ENCODE results near the gene DPF1.

The DPF1 gene

DNA sequence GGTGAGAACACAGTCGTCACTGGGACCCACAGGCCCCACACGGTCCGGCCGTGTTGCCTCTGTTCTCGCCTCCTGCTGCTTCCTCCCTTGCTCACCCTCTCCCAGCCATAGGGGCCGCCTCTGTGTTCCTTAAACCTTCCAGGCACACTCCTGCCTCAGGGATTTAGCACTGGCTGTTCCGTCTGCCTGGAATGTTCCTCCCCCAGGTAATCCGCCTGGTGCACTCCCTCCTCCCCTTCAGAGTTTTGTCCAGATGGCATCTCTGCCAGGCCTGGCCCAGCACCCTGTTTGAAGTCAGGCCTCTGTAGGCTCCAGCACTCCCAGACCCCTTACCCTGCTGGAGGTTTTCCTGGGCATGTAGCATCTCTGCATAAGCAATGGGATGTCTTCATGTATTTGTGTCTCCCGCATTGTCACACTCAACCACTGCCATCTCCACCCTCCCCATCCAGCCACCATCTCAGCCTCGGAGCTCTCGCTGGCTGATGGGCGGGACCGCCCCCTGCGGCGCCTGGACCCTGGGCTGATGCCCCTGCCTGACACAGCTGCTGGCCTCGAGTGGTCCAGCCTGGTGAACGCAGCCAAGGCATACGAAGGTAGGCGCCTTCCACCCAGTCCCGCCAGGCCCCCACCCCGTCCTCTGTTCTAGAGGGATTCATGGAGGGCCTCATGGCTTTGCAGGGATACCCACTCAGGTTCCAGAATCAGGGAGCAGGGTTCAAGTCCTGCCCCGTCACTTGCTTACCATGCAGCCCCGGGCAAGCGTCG lies 25.9 kb downstream of the DPF1 start:
- H3K4me3 Mint-ChIP-seq, result no peak overlapping the region
- H3K4me1 Mint-ChIP-seq, result no peaks in the 10 kb centered on the region
- H3K36me3 Mint-ChIP-seq, result peaks cover 18% of the 10 kb centered on the region
- no peaks in the 10 kb centered on the region for H3K9me3 Mint-ChIP-seq
- no peaks in the 10 kb centered on the region for H3K27me3 Mint-ChIP-seq
- H3K27ac Mint-ChIP-seq, result no peak overlapping the region

DNA sequence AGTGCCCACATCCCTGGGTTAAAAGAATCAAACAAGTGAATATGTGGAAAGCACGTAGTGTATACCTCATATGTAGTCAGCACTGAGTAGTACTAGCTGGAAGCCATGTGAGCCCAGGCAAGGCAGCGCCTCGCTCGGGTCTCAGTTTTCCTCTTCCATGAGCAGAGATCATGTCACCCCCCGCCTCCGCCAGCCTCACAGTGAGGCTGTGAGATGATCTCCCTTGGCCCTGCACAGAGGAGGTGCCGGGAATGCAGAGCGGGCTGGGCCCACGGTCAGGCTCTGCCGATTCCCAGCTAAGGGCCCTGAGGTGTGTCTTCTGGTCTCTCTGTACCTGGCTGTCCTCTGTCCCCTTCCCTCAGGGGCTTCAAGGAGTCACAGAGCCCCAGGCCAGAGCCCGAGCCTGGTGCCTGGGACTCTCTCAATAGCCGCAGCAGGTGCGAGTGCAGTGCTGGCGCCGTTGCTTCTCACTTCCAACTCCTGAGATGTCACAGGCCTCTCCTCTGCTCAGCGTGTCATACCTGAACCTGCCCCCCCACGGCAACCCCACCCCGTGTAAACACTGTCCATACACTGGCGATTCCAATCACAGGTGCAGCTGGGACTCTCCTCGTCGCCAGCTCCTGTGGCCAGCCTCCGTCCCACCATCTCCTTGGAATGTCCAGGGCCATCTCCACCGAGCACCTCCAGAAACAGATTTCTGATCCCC lies 26.9 kb downstream of the DPF1 start:
- Mint-ChIP-seq H3K27me3 (no peaks in the 10 kb centered on the region), H3K9me3 (no peaks in the 10 kb centered on the region), H3K4me3 (no peak overlapping the region), H3K27ac (no peak overlapping the region), H3K36me3 (peaks cover 14% of the 10 kb centered on the region), H3K4me1 (no peaks in the 10 kb centered on the region)

DNA sequence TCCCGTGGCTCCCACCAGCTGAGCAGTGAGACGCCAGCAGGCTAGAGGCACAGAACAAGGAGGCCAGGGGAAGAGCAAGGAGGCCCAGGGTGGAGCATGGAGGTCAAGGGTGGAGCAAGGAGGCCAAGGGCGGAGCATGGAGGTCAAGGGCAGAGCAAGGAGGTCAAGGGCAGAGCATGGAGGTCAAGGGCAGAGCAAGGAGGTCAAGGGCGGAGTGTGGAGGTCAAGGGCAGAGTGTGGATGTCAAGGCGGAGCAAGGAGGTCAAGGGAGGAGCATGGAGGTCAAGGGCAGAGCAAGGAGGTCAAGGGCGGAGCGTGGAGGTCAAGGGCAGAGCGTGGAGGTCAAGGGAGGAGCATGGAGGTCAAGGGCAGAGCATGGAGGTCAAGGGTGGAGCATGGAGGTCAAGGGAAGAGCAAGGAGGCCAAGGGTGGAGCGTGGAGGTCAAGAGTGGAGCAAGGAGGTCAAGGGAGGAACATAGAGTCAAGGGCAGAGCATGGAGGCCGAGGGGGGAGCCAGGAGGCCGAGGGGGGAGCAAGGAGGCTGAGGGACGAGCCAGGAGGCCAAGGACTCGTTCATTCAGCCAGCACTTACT lies 27.7 kb downstream of the DPF1 start:
- H3K27ac Mint-ChIP-seq, result no peak overlapping the region
- no peaks in the 10 kb centered on the region for H3K27me3 Mint-ChIP-seq
- peaks cover 11% of the 10 kb centered on the region for H3K36me3 Mint-ChIP-seq
- H3K4me1 Mint-ChIP-seq, result no peaks in the 10 kb centered on the region
- no peaks in the 10 kb centered on the region for H3K9me3 Mint-ChIP-seq
- no peak overlapping the region for H3K4me3 Mint-ChIP-seq

DNA sequence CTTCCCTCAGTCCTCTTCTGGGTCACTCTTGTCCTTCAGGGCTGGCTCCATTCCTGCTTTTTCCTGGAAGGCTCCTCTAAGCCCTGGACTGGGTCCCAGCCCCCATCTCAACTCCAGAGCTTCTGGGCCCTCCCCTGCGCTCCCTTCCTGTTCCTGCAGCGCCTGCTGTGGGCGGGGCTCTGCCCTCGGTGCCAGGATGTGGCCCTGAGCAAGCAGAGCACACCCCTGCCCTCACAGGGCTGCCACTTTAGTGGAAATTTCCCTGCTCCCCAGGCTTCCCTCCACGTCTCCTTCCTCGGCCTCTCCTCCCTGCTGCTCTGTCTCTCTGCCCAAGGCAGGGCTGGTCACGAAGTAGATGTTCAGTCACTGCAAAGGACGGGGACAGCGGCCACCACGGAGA lies 28.8 kb downstream of the DPF1 start:
- no peak overlapping the region for H3K4me3 Mint-ChIP-seq
- no peak overlapping the region for H3K27ac Mint-ChIP-seq
- peaks cover under 1% of the 10 kb centered on the region for H3K4me1 Mint-ChIP-seq
- H3K36me3 Mint-ChIP-seq, result peaks cover 10% of the 10 kb centered on the region
- H3K27me3 Mint-ChIP-seq, result no peaks in the 10 kb centered on the region
- H3K9me3 Mint-ChIP-seq, result no peaks in the 10 kb centered on the region

DNA sequence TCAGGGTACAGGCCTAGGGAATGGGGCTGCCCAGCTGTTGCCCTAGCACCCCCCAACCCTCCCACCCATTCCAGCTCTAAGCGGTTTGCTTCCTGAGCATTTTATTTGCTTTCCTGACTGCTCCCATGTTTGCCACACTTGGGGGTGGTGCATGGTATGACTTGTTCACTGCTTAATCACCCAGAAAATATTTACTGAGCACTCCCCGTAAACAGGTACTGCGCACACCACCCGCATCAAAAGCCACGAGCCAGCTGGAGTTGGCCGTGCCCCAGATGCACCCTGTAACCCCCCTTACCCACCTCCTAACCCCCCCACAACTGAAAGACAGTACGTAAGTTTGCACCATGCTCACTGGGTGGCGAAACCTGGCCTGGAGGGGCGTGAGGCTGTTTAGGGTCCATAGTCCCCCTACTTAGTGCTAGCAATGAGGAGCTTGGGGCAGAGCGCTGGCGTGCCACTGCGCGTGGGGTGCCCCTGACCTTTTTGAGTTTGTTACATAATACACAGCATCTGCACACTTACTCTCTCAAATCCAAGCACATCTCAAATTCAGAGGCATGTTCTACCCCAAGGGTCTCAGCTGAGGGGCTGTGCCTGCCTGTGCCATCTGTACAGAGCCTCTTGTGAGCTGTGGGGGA lies 29.8 kb downstream of the DPF1 start:
- H3K36me3 Mint-ChIP-seq, result peaks cover 11% of the 10 kb centered on the region
- no peaks in the 10 kb centered on the region for H3K9me3 Mint-ChIP-seq
- no peak overlapping the region for H3K27ac Mint-ChIP-seq
- no peak overlapping the region for H3K4me3 Mint-ChIP-seq
- no peaks in the 10 kb centered on the region for H3K27me3 Mint-ChIP-seq
- peaks cover 5% of the 10 kb centered on the region for H3K4me1 Mint-ChIP-seq

DNA sequence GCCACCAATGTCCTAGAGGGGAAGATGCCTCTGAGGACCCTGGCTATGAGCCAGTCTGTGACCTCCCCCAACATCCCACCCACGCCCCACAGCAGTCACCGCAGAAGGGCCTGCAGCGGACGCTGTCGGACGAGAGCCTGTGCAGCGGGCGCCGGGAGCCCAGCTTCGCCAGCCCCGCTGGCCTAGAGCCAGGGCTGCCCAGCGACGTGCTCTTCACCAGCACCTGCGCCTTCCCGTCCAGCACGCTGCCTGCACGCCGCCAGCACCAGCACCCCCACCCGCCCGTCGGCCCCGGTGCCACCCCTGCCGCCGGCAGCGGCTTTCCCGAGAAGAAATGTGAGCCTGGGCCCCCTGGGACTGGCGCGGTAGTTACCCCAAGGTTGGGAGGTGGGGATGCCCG lies 30.6 kb downstream of the DPF1 start:
- peaks cover 5% of the 10 kb centered on the region for H3K4me1 Mint-ChIP-seq
- peaks cover 13% of the 10 kb centered on the region for H3K36me3 Mint-ChIP-seq
- H3K9me3 Mint-ChIP-seq, result no peaks in the 10 kb centered on the region
- H3K27ac Mint-ChIP-seq, result no peak overlapping the region
- no peak overlapping the region for H3K4me3 Mint-ChIP-seq
- no peaks in the 10 kb centered on the region for H3K27me3 Mint-ChIP-seq

DNA sequence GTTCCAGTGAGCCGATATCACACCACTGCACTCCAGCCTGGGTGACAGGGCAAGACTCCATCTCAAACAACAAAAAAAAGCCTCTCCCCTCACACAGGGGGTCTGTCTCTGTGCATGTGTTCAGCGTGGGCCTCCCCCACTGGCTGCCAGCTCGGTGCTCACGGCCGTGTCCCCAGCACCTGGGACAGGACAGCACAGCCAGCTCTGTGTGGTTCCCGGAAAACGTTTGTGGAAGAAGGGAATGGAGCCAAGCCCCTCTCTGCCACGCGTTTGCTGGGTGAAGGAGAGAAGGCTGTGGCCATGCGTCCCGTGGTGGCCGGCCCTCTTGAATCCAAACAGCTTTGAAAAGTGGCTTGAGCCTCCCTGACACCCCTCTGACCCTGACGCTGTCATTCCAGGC lies 32.3 kb downstream of the DPF1 start:
- H3K27me3 Mint-ChIP-seq, result no peaks in the 10 kb centered on the region
- H3K4me1 Mint-ChIP-seq, result peaks cover 5% of the 10 kb centered on the region
- no peak overlapping the region for H3K4me3 Mint-ChIP-seq
- H3K27ac Mint-ChIP-seq, result no peak overlapping the region
- H3K9me3 Mint-ChIP-seq, result no peaks in the 10 kb centered on the region
- H3K36me3 Mint-ChIP-seq, result peaks cover 11% of the 10 kb centered on the region

DNA sequence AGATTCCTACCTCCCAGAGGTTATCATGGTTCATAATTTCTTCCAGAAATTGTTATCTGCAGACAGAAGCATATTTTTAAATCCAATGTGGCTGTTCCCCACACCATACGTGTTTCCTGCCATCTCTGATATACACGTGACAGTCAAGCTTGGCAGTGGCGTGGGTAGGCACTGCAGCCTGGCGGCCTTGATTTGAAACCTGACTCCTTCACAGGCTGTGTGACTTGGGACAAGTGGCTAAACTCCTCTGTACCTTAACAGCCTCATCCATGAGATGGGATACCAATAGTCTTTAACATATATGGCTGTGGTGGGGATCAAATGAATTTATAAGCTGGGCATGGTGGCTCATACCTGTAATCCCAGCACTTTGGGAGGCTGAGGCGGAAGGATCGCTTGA lies 33.2 kb downstream of the DPF1 start:
- no peaks in the 10 kb centered on the region for H3K9me3 Mint-ChIP-seq
- no peaks in the 10 kb centered on the region for H3K27me3 Mint-ChIP-seq
- H3K4me3 Mint-ChIP-seq, result no peak overlapping the region
- no peak overlapping the region for H3K27ac Mint-ChIP-seq
- H3K36me3 Mint-ChIP-seq, result peaks cover 10% of the 10 kb centered on the region
- H3K4me1 Mint-ChIP-seq, result peaks cover 5% of the 10 kb centered on the region

DNA sequence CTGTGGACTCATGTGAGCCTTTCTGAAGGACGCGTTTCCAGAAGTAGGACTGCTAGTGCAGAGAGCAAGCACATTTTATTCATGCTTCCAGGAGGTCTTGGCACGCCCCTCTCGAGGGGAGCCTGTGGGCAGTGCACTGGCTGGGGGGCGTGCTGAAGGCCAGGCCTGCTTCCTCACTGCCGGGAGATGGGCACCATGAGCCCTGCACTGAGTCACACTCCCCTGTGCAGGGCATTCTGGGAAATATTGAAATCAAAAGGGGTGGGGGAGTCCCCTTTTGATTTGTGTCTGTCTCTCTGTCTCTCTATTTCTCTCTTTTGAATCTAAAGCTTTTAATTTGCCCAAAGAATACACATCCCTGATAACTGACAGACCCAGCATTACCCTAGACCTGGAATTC lies 34.0 kb downstream of the DPF1 start:
- peaks cover 5% of the 10 kb centered on the region for H3K4me1 Mint-ChIP-seq
- no peak overlapping the region for H3K4me3 Mint-ChIP-seq
- peaks cover 10% of the 10 kb centered on the region for H3K36me3 Mint-ChIP-seq
- no peaks in the 10 kb centered on the region for H3K27me3 Mint-ChIP-seq
- H3K9me3 Mint-ChIP-seq, result no peaks in the 10 kb centered on the region
- peak overlapping the region; percentile 62 for H3K27ac Mint-ChIP-seq

DNA sequence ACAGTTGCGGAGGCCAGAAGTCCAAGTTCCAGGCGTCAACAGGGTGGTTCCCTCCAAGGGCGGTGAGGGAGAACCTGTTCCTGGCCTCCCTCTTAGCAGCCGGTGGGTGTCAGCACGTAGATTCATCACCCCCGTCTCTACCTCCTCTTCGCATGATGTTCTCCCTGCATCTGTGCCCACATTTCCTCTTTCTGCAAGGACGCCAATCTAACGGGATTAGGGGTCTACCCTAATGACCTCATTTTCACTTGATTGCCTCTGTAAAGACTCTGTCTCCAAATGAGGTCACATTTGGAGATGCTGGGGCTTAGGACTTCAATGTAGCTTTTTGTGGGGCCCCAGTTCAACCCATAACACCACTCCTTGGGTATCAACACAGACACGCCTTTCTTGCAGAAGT lies 38.5 kb downstream of the DPF1 start:
- Mint-ChIP-seq H3K4me1 (peaks cover 5% of the 10 kb centered on the region), H3K9me3 (no peaks in the 10 kb centered on the region), H3K36me3 (peaks cover 25% of the 10 kb centered on the region), H3K4me3 (no peak overlapping the region), H3K27me3 (no peaks in the 10 kb centered on the region), H3K27ac (no peak overlapping the region)

DNA sequence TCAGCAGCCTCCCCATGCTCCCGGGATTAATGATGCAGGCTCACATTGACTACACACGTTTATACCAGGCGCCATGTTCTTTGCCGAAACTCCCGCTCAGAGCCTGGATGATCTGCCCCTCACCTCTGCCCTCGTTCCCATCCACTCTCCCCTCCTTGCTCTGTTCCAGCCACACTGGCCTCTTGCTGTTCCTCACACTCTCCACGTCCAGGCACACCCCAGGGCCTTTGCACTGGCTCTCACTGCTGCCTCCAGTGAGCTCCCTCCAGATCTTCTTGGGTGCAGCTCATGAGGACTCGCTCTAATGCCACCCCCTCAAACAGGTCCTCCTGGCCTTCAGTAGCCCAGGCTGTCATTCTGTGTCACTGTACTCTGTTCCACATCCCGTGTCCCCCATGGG lies 39.2 kb downstream of the DPF1 start:
- H3K27ac Mint-ChIP-seq, result no peak overlapping the region
- H3K36me3 Mint-ChIP-seq, result peaks cover 25% of the 10 kb centered on the region
- H3K27me3 Mint-ChIP-seq, result no peaks in the 10 kb centered on the region
- H3K9me3 Mint-ChIP-seq, result no peaks in the 10 kb centered on the region
- no peak overlapping the region for H3K4me3 Mint-ChIP-seq
- peaks cover under 1% of the 10 kb centered on the region for H3K4me1 Mint-ChIP-seq

DNA sequence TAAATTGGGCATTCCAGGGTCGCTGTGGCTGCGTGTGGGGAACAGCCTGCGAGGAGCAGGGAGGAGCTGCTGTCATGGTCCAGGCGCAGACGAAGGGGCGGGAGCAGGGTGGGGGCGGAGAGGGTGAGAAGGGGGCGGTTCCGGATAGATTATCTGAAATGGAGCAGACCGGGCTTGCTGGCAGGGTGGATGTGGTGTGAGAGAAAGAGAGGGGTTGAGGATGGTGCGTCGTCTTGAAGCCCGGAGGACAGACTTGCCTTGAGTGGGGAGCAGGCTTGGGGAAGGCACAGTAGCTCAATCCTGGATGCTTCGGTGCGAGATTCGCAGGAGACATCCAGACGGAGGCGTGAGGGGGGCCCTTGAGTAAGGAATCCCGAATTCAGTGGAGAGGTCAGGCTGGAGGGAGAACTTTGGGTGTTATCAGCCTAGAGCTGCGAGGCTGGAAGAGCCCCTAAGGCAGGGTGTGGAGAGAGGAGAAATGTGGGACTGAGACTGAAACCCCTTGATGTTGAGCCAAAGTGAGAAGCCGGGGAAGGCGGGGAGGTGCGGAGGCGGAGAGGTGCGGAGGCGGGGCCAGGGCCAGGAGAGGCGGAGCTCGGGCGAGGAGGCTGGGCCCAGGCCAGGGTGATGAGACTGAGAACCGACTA lies 40.6 kb downstream of the DPF1 start:
- no peaks in the 10 kb centered on the region for H3K9me3 Mint-ChIP-seq
- no peak overlapping the region for H3K4me3 Mint-ChIP-seq
- no peaks in the 10 kb centered on the region for H3K4me1 Mint-ChIP-seq
- H3K27me3 Mint-ChIP-seq, result no peaks in the 10 kb centered on the region
- peaks cover 28% of the 10 kb centered on the region for H3K36me3 Mint-ChIP-seq
- H3K27ac Mint-ChIP-seq, result no peak overlapping the region

DNA sequence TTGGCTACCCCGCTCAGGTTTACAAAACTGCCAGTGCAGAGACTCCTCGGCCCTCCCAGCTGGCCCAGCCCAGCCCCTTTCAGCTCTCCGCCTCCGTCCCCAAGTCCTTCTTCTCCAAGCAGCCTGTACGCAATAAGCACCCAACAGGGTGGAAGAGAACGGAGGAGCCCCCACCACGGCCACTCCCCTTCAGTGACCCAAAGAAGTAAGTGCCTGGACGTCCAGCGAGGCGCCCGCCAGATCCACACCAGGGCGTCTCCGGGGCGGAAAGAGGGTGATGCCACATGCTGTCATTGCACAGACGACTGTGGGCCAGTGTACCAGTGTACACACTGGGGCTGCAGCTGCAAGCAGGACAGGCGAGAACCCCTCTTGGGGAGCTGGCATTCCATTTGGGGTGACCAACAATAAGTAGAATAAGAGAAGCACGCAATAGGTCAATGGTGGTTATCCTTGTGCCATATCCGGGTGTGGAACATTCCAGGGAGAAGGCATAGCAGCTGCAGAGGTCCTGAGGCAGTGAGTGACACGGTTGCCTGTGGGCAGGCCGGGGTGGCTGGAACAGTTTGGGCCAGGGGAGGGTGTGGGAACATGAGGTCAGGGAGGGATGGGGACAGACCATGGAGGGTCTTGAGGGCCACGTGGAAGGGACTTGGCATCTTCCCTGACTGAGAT lies 41.3 kb downstream of the DPF1 start:
- H3K27ac Mint-ChIP-seq, result no peak overlapping the region
- H3K36me3 Mint-ChIP-seq, result peaks cover 28% of the 10 kb centered on the region
- H3K4me1 Mint-ChIP-seq, result no peaks in the 10 kb centered on the region
- no peaks in the 10 kb centered on the region for H3K27me3 Mint-ChIP-seq
- no peak overlapping the region for H3K4me3 Mint-ChIP-seq
- H3K9me3 Mint-ChIP-seq, result no peaks in the 10 kb centered on the region

DNA sequence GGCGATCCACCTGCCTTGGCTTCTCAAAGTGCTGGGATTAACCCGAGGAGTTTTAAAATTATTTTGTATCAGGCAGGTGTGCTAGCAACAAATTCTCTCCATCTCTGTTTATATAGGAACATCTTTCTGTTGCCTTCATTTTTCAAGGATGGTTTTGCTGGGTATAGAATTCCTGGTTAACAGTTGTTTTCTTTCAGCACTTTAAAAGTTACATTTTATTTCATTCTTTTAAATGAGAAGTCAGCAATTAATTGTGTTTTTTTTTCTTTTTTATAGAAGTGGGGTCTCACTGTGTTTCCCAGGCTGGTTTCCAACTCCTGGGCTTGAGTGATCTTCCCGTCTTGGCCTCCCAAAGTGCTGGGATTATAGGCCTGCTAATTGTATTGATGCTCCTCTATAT lies 44.0 kb downstream of the DPF1 start:
- H3K27ac Mint-ChIP-seq, result no peak overlapping the region
- no peaks in the 10 kb centered on the region for H3K9me3 Mint-ChIP-seq
- no peaks in the 10 kb centered on the region for H3K4me1 Mint-ChIP-seq
- H3K36me3 Mint-ChIP-seq, result peaks cover 25% of the 10 kb centered on the region
- no peak overlapping the region for H3K4me3 Mint-ChIP-seq
- no peaks in the 10 kb centered on the region for H3K27me3 Mint-ChIP-seq

DNA sequence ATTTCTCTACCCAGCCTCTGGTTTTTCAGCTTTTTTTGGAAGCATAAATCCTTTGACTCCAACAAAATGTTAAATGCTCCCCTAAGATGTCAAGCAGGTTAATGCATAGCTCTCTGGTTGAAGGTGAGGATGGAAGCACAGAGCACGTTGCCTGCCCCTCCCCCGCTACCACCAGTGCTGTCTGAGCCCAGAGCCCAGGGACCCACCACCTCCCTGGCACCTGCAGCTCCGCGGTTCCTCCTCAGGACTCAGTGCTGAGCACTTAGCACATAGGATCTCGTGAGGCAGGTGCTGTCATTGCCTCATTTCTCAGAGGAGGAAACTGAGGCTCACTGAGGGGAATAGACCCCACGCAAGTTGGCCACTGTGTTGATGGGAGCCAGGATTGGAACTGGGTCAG lies 48.6 kb downstream of the DPF1 start:
- H3K27me3 Mint-ChIP-seq, result no peaks in the 10 kb centered on the region
- H3K4me1 Mint-ChIP-seq, result no peaks in the 10 kb centered on the region
- no peak overlapping the region for H3K4me3 Mint-ChIP-seq
- H3K27ac Mint-ChIP-seq, result no peak overlapping the region
- peaks cover 8% of the 10 kb centered on the region for H3K36me3 Mint-ChIP-seq
- H3K9me3 Mint-ChIP-seq, result no peaks in the 10 kb centered on the region
